HEK293 (cell line): Measurements from ENCODE around the gene MKX.

Experiments used
- ATF2 ChIP-seq: fragments of 450-650 bp; formaldehyde crosslinking; IDR thresholded peaks from 2 replicates; pipeline ENCODE4 v1.5.1; 2016; ENCODE audit warnings: missing biosample characterization, missing genetic modification characterization, low read depth
- CTCF ChIP-seq: fragments of 450-650 bp; formaldehyde crosslinking; IDR thresholded peaks from 2 replicates; pipeline ENCODE4 v1.5.1; 2016; ENCODE audit warnings: missing biosample characterization, missing genetic modification characterization
- REPIN1 ChIP-seq: fragments of 450-650 bp; formaldehyde crosslinking; IDR thresholded peaks from 2 replicates; pipeline ENCODE4 v1.5.1; 2017; ENCODE audit warnings: missing biosample characterization, missing genetic modification characterization, low read depth
- SP2 ChIP-seq: fragments of 450-650 bp; formaldehyde crosslinking; IDR thresholded peaks from 2 replicates; pipeline ENCODE4 v1.5.1; 2016; ENCODE audit warnings: missing biosample characterization, missing genetic modification characterization
- SP7 ChIP-seq: fragments of 450-650 bp; formaldehyde crosslinking; IDR thresholded peaks from 2 replicates; pipeline ENCODE4 v1.5.1; 2016; ENCODE audit warnings: missing biosample characterization, missing genetic modification characterization
- ZEB2 ChIP-seq: fragments of 450-650 bp; formaldehyde crosslinking; IDR thresholded peaks from 2 replicates; pipeline ENCODE4 v1.5.1; 2016; ENCODE audit warnings: missing biosample characterization, missing genetic modification characterization
- ZIC2 ChIP-seq: fragments of 450-650 bp; formaldehyde crosslinking; IDR thresholded peaks from 2 replicates; pipeline ENCODE4 v1.5.1; 2016; ENCODE audit warnings: missing biosample characterization, missing genetic modification characterization
- ZNF10 ChIP-seq: fragments of 450-650 bp; formaldehyde crosslinking; IDR thresholded peaks from 2 replicates; pipeline ENCODE4 v1.5.1; 2017; ENCODE audit warnings: missing biosample characterization, missing genetic modification characterization
- ZNF175 ChIP-seq: fragments of 450-650 bp; formaldehyde crosslinking; IDR thresholded peaks from 2 replicates; pipeline ENCODE4 v1.5.1; 2016; ENCODE audit warnings: missing biosample characterization, missing genetic modification characterization
- ZNF24 ChIP-seq: fragments of 450-650 bp; formaldehyde crosslinking; IDR thresholded peaks from 2 replicates; pipeline ENCODE4 v1.5.1; 2016; ENCODE audit warnings: missing biosample characterization, missing genetic modification characterization
- ZNF274 ChIP-seq, 2 experiments: fragments of 200-500 bp in 1 of 2; fragments of 450-650 bp in 1 of 2; sonication (Bioruptor generic) in 1 of 2; formaldehyde crosslinking in 1 of 2; IDR thresholded peaks; 2 replicates each; pipeline versions ENCODE4 v1.5.1 to v1.6.1; 2014 to 2016; ENCODE audit warnings: borderline replicate concordance in 1 of 2, inconsistent platforms in 1 of 2, low read length in 1 of 2, missing biosample characterization in 1 of 2, missing genetic modification characterization in 1 of 2
- ZNF544 ChIP-seq: fragments of 450-650 bp; formaldehyde crosslinking; IDR thresholded peaks from 2 replicates; pipeline ENCODE4 v1.5.0; 2017; ENCODE audit warnings: missing biosample characterization, missing genetic modification characterization
- ZNF639 ChIP-seq: fragments of 450-650 bp; formaldehyde crosslinking; IDR thresholded peaks from 2 replicates; pipeline ENCODE4 v1.5.1; 2016; ENCODE audit warnings: missing biosample characterization, missing genetic modification characterization

GRCh38 chr10:27748601-27749000, 3.0 kb upstream of the MKX start:
- TF ChIP-seq CTCF (tag by site-specific recombination) (no peak), ZNF274 (IDR thresholded peaks at IDR 0.05; ENCODE audit: low read length) (no peak), ZNF274 (tag by site-specific recombination; IDR thresholded peaks at IDR 0.05; ENCODE audit: borderline replicate concordance) (no peak), SP2 (tag by site-specific recombination) (no peak), REPIN1 (tag by site-specific recombination) (no peak), ZNF24 (tag by site-specific recombination) (no peak), ZNF639 (tag by site-specific recombination) (no peak), ZNF175 (tag by site-specific recombination) (no peak), ZIC2 (tag by site-specific recombination) (no peak), ZEB2 (tag by site-specific recombination) (no peak), SP7 (no peak), ATF2 (no peak), ZNF10 (tag by site-specific recombination) (no peak), ZNF544 (tag by site-specific recombination) (no peak)
